ENCODE measurements around the gene ATRX.
A peak's percentile ranks its signal among the peaks of the same experiment; 100 is the strongest.
"Not testable (repeated sequence)": the region's sequence is repeated elsewhere in the genome, so short reads cannot be mapped to it uniquely, and the experiment has no call there.

Gene ATRX, protein sequence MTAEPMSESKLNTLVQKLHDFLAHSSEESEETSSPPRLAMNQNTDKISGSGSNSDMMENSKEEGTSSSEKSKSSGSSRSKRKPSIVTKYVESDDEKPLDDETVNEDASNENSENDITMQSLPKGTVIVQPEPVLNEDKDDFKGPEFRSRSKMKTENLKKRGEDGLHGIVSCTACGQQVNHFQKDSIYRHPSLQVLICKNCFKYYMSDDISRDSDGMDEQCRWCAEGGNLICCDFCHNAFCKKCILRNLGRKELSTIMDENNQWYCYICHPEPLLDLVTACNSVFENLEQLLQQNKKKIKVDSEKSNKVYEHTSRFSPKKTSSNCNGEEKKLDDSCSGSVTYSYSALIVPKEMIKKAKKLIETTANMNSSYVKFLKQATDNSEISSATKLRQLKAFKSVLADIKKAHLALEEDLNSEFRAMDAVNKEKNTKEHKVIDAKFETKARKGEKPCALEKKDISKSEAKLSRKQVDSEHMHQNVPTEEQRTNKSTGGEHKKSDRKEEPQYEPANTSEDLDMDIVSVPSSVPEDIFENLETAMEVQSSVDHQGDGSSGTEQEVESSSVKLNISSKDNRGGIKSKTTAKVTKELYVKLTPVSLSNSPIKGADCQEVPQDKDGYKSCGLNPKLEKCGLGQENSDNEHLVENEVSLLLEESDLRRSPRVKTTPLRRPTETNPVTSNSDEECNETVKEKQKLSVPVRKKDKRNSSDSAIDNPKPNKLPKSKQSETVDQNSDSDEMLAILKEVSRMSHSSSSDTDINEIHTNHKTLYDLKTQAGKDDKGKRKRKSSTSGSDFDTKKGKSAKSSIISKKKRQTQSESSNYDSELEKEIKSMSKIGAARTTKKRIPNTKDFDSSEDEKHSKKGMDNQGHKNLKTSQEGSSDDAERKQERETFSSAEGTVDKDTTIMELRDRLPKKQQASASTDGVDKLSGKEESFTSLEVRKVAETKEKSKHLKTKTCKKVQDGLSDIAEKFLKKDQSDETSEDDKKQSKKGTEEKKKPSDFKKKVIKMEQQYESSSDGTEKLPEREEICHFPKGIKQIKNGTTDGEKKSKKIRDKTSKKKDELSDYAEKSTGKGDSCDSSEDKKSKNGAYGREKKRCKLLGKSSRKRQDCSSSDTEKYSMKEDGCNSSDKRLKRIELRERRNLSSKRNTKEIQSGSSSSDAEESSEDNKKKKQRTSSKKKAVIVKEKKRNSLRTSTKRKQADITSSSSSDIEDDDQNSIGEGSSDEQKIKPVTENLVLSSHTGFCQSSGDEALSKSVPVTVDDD (N-terminal part only)

DNA sequence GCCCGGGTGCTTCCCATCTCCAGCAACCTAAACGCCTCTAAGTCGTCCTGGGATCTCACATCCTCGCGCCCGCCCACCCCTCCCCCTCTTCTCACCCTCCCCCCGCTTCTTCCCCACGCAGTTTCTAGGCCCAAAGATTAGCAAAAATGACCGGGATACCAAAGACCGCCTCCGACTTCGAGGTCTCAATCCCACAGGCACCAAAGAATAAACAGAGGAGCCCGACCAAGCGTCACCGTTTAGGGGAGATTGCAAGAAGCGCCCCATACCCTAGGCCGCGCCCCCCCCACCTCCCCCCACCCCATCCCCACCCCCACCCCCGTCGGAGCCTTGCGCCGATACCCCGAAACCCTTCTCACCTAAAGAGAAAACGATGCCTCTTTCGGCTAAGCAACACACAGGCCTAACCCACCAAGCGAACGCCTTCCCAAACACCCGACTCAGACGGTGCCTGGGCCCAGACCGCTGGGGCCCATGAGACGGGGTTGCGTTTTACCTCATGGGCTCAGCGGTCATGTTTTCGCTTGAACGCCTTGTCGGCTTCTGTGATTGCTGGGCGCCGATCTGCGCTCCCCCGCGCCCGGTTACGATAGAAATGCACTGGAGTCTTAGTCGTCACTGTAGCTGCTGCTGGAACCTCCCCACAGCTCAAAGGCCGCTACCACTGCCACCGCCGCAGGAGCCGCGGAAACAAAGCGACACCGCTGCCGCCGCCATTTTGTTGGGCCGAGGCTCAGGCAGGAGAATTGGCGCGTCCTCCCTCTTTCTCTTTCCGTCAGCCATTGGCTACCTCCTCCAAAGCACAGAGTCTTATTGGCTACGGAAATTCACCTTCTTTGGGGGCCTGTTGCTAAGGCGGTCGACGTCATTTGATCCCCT lies at the start of gene ATRX:
TSS of gene ATRX (minus strand) at position 731 of the 879 bp plus-strand sequence. CDS start at position 516, 215 bp downstream.
- peak; percentile 84 for DNase-seq (ENCODE audit: low spot score)

DNA sequence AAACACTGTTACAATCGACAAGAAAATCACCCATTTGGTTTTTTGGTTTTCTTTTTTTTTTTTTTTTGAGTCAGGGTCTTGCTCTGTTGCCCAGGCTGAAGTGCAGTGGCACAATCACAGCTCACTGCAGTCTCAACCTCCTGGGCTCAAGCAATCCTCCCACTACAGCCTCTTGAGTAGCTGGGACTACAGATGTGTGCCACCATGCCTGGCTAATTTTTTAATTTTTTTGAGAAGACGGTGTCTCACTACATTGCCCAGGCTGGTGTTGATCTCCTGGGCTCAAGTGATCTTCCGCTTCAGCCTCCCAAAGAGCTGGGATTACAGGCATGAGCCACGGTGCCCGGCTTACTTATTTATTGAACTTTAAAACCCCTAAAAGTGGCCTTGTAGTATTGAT lies 45.5 kb upstream of the ATRX start:
- not testable (repeated sequence) for DNase-seq (ENCODE audit: low spot score)

DNA sequence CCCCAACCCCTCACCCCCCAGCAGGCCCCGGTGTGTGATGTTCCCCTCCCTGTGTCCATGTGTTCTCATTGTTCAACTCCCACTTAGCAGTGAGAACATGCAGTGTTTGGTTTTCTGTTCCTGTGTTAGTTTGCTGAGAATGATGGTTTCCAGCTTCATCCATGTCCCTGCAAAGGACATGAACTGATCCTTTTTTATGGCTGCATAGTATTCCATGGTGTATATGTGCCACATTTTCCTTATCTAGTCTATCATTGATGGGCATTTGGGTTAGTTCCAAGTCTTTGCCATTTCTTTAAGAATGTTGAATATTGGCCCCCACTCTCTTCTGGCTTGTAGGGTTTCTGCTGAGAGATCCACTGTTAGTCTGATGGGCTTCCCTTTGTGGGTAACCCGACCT lies 36.0 kb upstream of the ATRX start:
- DNase-seq (ENCODE audit: low spot score), result not testable (repeated sequence)

DNA sequence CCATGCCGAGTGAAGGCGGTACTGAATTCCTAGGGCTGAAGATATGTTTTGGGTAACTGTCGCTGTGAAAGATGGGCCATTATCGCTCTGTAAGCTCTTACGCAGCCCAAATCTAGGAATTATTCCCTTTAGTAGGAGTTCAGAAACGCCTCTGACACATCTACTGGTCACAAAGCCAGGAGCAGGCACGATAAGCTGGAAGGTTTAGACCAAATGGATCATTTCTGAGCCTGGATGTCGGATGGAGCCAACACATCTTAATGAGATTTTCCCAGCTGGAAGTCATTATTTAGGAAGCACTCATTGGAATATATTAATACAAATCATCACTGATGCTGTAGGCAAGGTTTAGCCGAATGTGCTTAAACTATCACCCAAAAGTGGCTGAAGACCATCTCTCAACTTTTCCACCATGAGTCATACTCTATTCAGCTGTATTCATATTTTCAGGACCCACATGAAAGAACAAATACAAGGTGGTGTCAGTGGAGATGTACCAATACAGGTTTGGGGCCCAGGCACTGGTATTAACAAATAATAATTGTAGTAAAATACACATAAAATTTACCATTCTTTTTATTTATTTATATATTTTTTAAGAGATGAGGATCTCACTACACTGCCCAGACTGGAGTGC lies 34.2 kb upstream of the ATRX start:
- DNase-seq (ENCODE audit: low spot score), result no peak

DNA sequence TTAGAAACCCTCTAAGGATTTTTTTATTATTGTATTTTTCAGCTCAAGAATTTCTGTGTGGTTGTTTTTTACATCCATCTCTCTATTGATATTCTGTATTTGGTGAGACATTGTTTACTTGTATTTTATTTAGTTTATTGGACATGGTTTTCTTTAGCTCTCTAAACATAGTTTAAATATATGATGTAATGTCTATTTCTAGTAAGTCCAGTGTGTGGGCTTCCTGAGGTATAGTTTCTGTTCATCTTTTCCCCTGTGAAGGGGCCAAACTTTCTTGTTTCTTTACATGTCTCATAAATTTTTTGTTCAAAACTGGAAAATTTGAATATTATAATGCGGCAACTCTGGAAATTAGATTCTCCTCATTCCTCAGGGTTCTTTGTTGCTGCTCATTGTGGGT lies 28.2 kb upstream of the ATRX start:
- no peak for DNase-seq (ENCODE audit: low spot score)

DNA sequence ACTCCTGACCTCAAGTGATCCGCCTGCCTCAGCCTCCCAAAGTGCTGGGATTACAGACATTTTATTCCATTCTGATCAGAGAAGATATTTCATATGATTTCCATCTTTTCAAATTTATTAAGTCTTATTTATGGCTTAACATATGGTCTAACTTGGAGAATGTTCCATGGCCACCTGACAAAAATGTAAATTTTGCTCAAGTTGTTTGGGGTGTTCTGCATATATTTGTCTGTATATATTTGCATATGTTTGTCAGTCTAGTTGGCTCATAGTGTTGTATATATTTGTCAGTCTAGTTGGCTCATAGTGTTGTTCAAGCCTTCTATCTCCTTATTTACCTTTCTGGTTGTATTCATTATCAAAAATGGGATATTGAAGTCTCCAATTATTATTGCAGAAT lies 16.2 kb upstream of the ATRX start:
- no peak for DNase-seq (ENCODE audit: low spot score)

DNA sequence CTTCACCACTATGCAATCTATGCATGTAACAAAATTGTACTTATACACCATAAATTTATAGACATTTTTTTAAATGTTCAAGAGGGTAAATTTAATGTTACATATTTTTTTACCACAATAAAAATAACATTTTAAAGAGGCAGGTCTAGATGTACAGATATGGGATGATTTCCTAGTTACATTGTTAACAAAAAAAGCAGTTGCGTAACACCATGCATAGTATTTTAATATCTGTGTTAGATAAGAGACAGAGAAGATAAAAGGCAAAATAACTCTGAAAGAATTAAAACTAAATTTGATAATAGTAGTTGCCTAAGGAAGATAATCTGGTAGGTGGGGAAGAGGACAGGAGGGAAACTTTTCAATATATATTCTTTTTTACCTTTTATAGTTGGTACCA lies 9.1 kb upstream of the ATRX start:
- no peak for DNase-seq (ENCODE audit: low spot score)

DNA sequence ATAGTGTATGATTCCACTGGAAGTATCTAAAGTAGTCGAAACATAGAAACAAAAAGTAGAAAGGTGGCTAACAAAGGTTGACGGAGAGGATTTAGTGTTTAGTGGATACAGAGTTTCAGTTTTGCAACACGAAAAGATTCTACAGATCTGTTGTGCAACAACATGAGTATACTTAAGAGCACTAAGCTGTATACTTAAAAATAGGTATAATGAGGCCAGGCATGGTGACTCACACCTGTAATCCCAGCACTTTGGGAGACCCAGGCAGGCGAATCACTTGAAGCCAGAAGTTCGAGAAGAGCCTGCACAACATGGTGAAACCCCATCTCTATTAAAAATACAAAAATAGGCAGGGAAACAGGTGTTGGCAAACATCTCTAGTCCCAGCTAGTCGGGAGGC lies 7.9 kb upstream of the ATRX start:
- DNase-seq (ENCODE audit: low spot score), result no peak

DNA sequence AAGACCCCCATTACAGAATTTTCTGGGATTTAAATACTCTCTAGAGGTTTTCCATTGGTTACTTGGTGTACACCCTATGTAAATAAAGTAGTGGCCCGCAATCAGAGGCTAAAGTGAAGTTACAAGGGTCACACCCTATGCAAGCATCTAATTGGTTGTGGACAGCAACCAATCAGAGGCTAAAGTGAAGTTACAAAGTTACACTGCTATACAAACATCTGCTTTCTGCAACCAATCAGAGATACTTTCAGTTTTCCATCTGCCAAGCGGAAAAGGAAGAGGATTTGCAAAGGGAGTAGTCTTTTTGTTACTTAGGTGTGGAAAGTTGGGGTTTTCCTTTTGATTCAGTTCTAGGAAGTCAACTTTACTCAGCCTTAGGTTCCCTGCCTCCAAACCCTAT lies 2.0 kb upstream of the ATRX start:
- DNase-seq (ENCODE audit: low spot score), result peak; percentile 74

DNA sequence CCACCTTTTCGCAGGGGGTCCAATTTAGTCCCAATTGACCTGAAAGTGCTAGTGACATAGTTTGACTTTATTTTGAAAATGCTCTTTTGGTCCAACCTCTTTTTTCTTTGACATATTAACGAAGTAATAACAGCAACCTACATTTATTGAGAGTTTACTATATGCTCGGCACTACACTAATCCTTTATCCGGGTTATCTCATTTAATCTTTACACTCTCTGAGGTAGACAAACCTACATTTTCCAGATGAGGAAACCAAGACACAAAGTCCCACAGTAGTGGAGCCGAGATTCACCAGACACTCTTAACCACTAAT lies 307 bp upstream of the ATRX start:
- no peak for DNase-seq (ENCODE audit: low spot score)

DNA sequence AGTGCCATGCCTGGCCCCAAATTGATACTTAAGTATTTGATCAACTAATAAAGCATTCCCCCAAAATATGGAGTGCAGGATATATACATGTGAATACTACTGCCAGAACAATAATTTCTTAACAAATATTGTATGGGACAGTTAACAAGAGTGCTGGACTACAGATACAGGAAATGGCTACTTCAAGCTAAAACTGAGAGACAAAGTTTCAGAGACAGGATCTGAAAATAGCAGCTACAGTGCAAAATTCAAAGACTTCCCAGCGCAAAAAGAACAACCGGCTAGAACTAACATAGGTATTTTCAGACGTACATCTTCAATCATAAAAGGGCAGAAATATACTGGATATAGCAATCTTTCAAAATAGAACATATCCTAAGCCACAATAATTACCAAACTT lies 6.3 kb downstream of the ATRX start:
- DNase-seq (ENCODE audit: low spot score), result no peak

DNA sequence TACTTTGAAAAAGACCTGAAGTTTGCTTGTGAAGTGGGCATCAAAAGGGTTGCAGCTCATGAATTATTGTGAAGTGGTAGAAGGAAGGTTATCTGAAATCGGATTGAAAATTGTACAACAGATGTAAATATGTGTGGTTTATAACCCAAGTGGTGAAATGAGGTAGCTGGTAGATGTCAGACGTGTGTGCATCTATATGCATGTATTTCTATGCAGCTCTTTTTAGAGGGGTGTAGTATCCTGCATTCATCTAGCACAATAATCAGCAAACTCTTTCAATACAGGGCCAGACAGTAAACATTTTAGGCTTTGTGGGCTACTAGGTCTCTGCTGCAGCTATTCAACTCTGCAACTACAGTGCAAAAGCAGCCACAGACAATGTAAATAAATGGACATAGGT lies 9.4 kb downstream of the ATRX start:
- DNase-seq (ENCODE audit: low spot score), result no peak

DNA sequence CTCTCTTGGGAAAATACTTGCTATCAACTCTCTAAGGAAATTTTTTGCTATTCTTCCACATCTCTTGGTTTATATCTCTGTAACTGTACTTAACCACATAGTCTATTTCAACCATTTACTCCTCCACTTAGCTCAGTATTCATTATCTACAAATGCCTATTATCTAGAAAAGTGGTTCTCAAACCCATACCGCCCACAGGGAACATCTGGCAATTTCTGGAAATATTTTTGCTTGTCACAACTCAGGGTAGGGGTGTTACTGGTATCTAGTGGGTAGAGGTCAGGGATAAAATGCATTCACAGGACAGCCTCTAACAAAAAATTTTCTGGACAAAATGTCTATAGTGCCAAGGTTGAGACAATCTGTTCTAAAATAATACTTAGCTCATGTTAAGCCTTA lies 14.4 kb downstream of the ATRX start:
- DNase-seq (ENCODE audit: low spot score), result no peak

DNA sequence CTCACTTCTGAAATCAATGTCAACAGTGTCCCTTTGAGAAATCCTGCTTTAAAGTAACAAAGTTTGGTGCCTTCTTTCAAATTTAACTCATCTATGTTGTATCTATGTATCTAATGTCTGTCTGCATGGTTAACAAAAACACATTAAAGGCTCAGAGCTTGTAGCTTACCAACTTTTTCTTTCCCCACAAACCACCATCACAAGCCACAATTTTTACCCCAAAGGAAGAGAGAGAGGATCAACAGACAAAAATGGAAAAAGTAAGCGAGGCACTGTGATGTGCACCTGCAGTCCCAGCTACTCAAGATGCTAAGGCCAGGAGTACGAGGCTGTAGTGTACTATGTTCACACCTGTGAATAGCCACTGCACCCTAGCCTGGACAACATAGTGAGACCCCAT lies 17.2 kb downstream of the ATRX start:
- no peak for DNase-seq (ENCODE audit: low spot score)

DNA sequence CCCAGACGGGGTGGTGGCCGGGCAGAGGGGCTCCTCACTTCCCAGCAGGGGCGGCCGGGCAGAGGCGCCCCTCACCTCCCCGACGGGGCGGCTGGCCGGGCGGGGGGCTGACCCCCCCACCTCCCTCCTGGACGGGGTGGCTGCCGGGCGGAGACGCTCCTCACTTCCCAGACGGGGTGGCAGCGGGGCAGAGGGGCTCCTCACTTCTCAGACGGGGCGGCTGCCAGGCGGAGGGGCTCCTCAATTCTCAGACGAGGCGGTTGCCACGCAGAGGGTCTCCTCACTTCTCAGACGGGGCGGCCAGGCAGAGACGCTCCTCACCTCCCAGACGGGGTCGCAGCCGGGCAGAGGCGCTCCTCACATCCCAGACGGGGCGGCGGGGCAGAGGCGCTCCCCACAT lies 19.8 kb downstream of the ATRX start:
- DNase-seq (ENCODE audit: low spot score), result not testable (repeated sequence)

DNA sequence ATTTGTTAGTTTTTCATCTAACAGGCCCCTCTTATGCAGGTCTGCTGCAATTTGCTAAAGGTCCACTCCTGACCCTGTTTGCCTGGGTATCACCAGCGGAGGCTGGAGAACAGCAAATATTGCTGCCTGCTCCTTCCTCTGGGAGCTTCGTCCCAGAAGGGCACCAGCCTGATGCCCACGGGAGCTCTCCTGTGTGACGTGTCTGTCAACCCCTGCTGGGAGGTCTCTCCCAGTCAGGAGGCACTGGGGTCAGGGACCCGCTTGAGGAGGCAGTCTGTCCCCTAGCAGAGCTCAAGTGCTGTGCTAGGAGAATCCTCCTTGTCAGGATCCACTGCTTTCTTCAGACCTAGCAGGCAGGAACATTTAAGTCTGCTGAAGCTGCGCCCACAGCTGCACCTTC lies 30.5 kb downstream of the ATRX start:
- DNase-seq (ENCODE audit: low spot score), result no peak

DNA sequence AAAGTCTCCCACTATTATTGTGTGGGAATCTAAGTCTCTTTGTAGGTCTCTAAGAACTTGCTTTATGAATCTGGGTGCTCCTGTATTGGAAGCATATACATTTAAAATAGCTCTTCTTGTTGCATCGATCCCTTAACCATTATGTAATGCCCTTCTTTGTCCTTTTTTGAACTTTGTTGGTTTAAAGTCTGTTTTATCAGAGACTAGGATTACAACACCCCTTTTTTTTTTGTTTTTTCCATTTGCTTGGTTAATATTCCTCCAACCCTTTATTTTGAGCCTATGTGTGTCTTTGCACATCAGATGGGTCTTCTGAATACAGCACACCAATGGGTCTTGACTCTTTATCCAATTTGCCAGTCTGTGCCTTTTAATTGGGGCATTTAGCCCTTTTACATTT lies 32.1 kb downstream of the ATRX start:
- not testable (repeated sequence) for DNase-seq (ENCODE audit: low spot score)

DNA sequence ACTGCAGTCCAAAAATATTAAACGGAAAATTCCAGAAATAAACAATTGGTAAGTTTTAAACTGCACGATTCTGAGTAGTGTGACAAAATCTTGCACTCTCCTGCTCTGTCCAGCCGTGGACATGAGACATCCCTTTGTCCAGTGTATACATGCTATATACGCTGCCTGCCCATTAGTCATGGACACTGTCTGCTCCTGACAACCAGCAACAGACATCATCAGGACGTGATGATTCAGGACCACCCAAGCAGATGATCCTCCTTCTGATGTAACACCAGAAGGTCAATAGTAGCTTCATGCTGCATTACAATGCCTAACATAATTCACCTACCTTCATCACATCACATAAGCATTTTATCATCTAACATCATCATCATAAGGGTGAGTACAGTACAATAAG lies 36.3 kb downstream of the ATRX start:
- no peak for DNase-seq (ENCODE audit: low spot score)

DNA sequence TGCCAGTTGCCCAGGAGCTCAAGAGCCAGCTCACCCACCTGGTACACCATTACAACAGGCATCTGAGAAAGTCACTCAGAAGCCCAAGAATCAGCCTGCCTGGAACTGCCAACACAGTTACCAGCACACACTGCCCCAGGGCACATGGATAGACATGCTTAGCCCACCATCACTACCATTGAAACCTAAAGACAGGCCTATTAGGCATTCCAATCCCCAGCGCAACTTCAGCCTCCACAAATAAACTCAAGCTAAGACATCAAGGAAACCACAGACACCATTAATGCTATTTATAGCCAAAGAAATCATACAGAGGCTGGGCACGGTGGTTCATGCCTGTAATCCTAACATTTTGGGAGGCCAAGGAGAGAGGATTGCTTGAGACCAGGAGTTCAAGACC lies 42.3 kb downstream of the ATRX start:
- DNase-seq (ENCODE audit: low spot score), result no peak

DNA sequence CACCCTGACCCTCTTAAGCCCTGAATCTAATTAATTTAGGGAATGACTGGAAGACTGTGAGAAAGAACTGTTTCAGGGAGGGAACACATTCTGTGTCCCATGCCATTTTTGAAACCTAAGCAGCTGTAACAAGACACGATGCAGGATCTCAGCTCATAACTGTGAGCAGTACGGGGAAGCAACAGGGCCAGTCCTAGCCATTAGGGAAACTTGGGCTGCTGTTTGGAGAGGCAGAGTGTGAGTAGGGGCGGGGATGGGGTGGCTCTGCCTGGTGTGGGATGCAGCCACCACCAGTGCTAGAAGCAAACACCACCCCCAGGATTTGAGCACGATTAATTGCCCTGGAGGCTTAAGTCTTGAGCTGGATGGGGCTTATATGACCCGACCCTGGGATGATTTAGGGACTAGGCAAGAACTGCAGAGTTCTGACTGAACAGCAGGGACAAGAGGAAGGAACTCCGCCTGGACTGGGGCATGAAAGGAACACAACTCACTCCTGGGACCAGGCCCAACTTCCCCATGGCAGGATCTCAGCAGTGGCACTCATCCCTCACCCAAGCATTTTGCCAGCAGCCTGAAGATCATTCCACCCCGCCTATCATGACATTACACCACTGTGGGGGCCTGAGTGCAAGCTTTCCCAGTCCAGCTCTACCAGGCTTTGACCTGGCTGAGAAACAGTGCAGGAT lies 43.1 kb downstream of the ATRX start:
- DNase-seq (ENCODE audit: low spot score), result peak; percentile 12

All from pons (tissue), 1 donor.